ENCODE measurements around the gene IBSP. TPM values are rescaled to one million over a fixed set of nuclear protein-coding genes. Genes with fewer than 3 reads are reported as not detected.
A peak's percentile ranks its signal among the peaks of the same experiment; 100 is the strongest.

The IBSP gene
- total and polyA plus RNA-seq, 10 donors = not detected

- DNase-seq = no peak
- Histone ChIP-seq H3K4me1 (peaks cover 0 to 5% (median 4%) of the 10 kb centered on the region in 6 donors), H3K4me3 (no peak overlapping the region), H3K27ac (no peak overlapping the region), H3K9me3 (no peaks in the 10 kb centered on the region), H3K27me3 (replicated peaks in 1 of 7) (peaks cover 0 to 31% (median 0%) of the 10 kb centered on the region in 7 donors), H3K36me3 (no peaks in the 10 kb centered on the region)
- TF ChIP-seq POLR2A (IDR thresholded peaks at IDR 0.05) = no peak
- intact Hi-C loops (cut with DNase I; ENCODE audit: low total_unique reads) = loop anchor here (5.0 kb wide), 1 partner anchor 368 kb away; no protein-coding TSS in a partner anchor
- WGBS, 5 donors = 30 to 41% (median 35%) methylated on average over 3 of the region's 3 CpGs
Measured at GRCh38 chr4:87843936-87844335, 44.6 kb downstream of the IBSP start.

GRCh38 chr4:87844452-87844851, 45.1 kb downstream of the IBSP start:
- TF ChIP-seq POLR2A (IDR thresholded peaks at IDR 0.05) (no peak), POLR2AphosphoS5 (IDR thresholded peaks at IDR 0.05) (no peak), CTCF (IDR thresholded peaks at IDR 0.05 in 8 of 11, conservative IDR thresholded peaks at IDR 0.05 in 3 of 11) (no peak)
- Histone ChIP-seq H3K27ac (no peak overlapping the region), H3K9me3 (no peaks in the 10 kb centered on the region), H3K27me3 (replicated peaks in 1 of 7) (peaks cover 0 to 31% (median 0%) of the 10 kb centered on the region in 7 donors), H3K4me1 (peaks cover 0 to 10% (median 10%) of the 10 kb centered on the region in 6 donors), H3K4me3 (no peak overlapping the region), H3K36me3 (no peaks in the 10 kb centered on the region)
- DNase-seq = no peak
- WGBS, 5 donors = 4 to 88% (median 81%) methylated on average over 1 of the region's 1 CpG
- intact Hi-C loops (cut with DNase I; ENCODE audit: low total_unique reads) = loop anchor here (5.0 kb wide), 1 partner anchor 368 kb away; no protein-coding TSS in a partner anchor

GRCh38 chr4:87846226-87846625, 46.9 kb downstream of the IBSP start:
- Histone ChIP-seq H3K27me3 (replicated peaks in 1 of 7) (peaks cover 0 to 31% (median 0%) of the 10 kb centered on the region in 7 donors), H3K36me3 (no peaks in the 10 kb centered on the region), H3K27ac (no peak overlapping the region), H3K4me3 (no peak overlapping the region), H3K4me1 (peaks cover 0 to 24% (median 16%) of the 10 kb centered on the region in 6 donors), H3K9me3 (no peaks in the 10 kb centered on the region)
- no peak for DNase-seq
- 86 to 94% (median 89%) methylated on average over 5 of the region's 5 CpGs for WGBS, 5 donors
- TF ChIP-seq POLR2A (IDR thresholded peaks at IDR 0.05) (no peak), CTCF (IDR thresholded peaks at IDR 0.05 in 8 of 11, conservative IDR thresholded peaks at IDR 0.05 in 3 of 11) (no peak), POLR2AphosphoS5 (IDR thresholded peaks at IDR 0.05) (no peak)
- intact Hi-C loops (cut with DNase I; ENCODE audit: low total_unique reads) = loop anchor here (5.0 kb wide), 1 partner anchor 164 kb away; no protein-coding TSS in a partner anchor

GRCh38 chr4:87848622-87849351, 49.4 kb downstream of the IBSP start:
- H3K4me1 ChIP-seq = peaks cover 0 to 36% (median 20%) of the 10 kb centered on the region in 6 donors
- H3K9me3 ChIP-seq = no peaks in the 10 kb centered on the region
- H3K36me3 ChIP-seq = no peaks in the 10 kb centered on the region
- H3K27ac ChIP-seq = peak overlapping the region in 1 of 8 donors; percentile 84
- peaks cover 0 to 23% (median 0%) of the 10 kb centered on the region in 7 donors for H3K27me3 ChIP-seq (replicated peaks in 1 of 7)
- TF ChIP-seq CTCF (IDR thresholded peaks at IDR 0.05 in 8 of 11, conservative IDR thresholded peaks at IDR 0.05 in 3 of 11) (peak in 10 of 11 experiments; percentile 9 to 70 (median 55)), POLR2AphosphoS5 (IDR thresholded peaks at IDR 0.05) (no peak)
- intact Hi-C loops (cut with DNase I; ENCODE audit: low total_unique reads) = loop anchor here (5.0 kb wide), 1 partner anchor 166 kb away; no protein-coding TSS in a partner anchor
- no peak for DNase-seq
- peak overlapping the region in 1 of 8 donors; percentile 46 for H3K4me3 ChIP-seq
- WGBS, 5 donors = 11 to 19% (median 16%) methylated on average over 15 of the region's 15 CpGs
